Epithelial cell of proximal tubule (primary cell): ENCODE measurements around the gene HSP90AA1. TPM values are rescaled to one million over a fixed set of nuclear protein-coding genes. Genes with fewer than 3 reads are reported as not detected.

Experiments used
- DNase-seq: peaks from one replicate; pipeline ENCODE4 v3.0.0-alpha.2; 2011; ENCODE audit warnings: low read depth
- H3K4me3 ChIP-seq: 2 replicates; pipeline ENCODE4 v1.5.1; 2011; ENCODE audit warnings: low read depth, mild to moderate bottlenecking, low read length
- total RNA-seq: library from RNA; depleted of rRNA; stranded (reverse); fragments of >200 nt; gene quantifications from 2 replicates; pipeline ENCODE4 v1.2.3, GENCODE V29; 2015
- TF ChIP-seq, protein P1 (sequence below): conservative IDR thresholded peaks from 2 replicates; pipeline ENCODE4 v1.5.1; 2012; ENCODE audit warnings: low read depth, mild to moderate bottlenecking, low read length

Gene HSP90AA1
- total RNA-seq, 1 donor from 2014 or later, result 615 TPM

DNA sequence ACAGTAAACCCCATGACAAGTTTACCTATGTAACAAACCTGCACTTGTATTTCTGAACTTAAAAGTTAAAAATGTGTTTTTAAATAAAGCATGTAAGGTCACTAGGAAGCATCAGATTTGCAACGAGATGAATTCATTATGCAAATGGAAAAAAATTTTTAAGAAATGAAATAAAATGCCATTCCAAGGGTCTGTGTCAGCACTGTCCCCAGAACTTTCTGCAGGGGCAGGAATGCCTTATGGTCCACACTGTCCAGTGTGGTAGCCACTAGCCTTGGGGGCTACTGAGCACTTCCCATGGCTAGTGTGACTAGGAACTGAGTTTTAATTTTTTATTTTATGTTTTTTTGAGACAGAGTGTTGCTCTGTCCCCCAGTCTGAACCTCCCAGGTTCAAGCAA is 49.2 kb downstream of the HSP90AA1 start:
- DNase-seq, result no peak
- TF ChIP-seq, protein P1, sequence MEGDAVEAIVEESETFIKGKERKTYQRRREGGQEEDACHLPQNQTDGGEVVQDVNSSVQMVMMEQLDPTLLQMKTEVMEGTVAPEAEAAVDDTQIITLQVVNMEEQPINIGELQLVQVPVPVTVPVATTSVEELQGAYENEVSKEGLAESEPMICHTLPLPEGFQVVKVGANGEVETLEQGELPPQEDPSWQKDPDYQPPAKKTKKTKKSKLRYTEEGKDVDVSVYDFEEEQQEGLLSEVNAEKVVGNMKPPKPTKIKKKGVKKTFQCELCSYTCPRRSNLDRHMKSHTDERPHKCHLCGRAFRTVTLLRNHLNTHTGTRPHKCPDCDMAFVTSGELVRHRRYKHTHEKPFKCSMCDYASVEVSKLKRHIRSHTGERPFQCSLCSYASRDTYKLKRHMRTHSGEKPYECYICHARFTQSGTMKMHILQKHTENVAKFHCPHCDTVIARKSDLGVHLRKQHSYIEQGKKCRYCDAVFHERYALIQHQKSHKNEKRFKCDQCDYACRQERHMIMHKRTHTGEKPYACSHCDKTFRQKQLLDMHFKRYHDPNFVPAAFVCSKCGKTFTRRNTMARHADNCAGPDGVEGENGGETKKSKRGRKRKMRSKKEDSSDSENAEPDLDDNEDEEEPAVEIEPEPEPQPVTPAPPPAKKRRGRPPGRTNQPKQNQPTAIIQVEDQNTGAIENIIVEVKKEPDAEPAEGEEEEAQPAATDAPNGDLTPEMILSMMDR, result no peak
- no peak overlapping the region for H3K4me3 ChIP-seq

DNA sequence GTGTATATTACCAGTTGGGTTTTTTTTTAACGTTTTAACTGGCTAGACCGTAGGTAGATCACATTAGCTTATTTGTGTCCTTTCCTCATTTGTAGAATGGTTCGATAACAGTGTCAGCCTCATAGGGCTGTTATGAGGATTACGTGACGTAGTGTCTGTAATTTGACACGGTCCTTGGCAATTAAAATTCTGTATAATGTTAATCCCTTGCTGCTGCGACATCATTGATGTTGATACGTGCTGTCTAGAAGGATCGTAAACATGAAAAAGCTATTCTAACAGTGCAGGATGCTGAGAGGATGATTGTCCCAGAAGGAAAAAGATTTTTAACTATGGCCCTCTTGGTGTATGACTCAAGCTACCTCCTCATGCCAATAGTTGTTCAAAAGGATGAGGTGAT is 50.9 kb downstream of the HSP90AA1 start:
- TF ChIP-seq, protein P1, result no peak
- DNase-seq, result no peak
- no peak overlapping the region for H3K4me3 ChIP-seq

DNA sequence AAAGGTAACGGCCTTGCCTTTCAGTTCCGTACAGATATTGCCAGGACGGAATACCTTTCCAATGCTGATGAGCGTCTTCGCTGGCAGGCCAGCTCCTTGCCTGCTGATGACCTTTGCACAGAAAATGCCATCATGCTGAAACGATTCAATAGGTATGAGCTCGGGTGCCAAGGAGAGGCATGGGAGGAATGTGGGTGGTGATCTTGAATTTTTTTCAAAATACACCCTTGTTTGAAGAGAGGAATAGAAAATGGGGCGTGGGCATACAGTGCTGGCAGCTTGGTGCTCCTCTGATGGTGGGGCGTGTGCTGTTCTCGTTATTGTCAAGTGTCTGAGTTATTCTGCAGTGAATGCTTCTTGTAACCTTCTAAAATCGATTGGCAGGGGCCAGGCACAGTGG is 52.5 kb downstream of the HSP90AA1 start:
- H3K4me3 ChIP-seq, result no peak overlapping the region
- TF ChIP-seq, protein P1, result no peak
- no peak for DNase-seq

DNA sequence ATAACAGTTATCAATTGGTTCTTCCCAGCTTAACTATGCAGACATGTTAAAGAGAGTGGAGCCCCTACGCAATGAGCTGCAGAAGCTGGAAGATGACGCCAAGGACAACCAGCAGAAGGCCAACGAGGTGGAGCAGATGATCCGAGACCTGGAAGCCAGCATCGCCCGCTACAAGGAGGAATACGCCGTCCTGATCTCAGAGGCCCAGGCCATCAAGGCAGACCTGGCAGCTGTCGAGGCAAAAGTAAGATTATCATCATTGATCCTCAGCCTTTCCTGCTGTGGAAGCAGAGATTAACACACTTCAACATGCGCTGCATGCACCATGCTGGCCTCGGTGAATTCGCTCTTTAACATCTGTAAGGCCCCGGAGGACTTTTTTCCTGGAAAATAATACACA is 53.6 kb downstream of the HSP90AA1 start:
- DNase-seq, result no peak
- no peak overlapping the region for H3K4me3 ChIP-seq
- TF ChIP-seq, protein P1, result no peak

Other genes with a start within 250 kb of the HSP90AA1 start
- gene DYNC1H1, start 122.5 kb downstream of the HSP90AA1 start, total RNA-seq, result 300 and 402 TPM in 2 replicates
- gene WDR20, start 52.9 kb upstream of the HSP90AA1 start, total RNA-seq, result 12.4 and 13.8 TPM in 2 replicates
- 2.3 and 7.5 TPM in 2 replicates for gene MOK, start 218.1 kb upstream of the HSP90AA1 start, total RNA-seq
- 8.2 and 16.9 TPM in 2 replicates for gene ZNF839, start 232.7 kb upstream of the HSP90AA1 start, total RNA-seq